HEK293T (cell line): ENCODE measurements around the gene LIPC.

Experiments
- ARNT ChIP-seq: fragments of 450-650 bp; IDR thresholded peaks from 2 replicates; pipeline ENCODE4 v1.6.1; 2017; ENCODE audit warnings: mild to moderate bottlenecking
- BHLHE40 ChIP-seq: fragments of 450-650 bp; IDR thresholded peaks from 2 replicates; pipeline ENCODE4 v1.6.1; 2016; ENCODE audit warnings: mild to moderate bottlenecking, moderate library complexity, borderline replicate concordance
- CTBP1 ChIP-seq: fragments of 450-650 bp; IDR thresholded peaks from 2 replicates; pipeline ENCODE4 v1.6.1; 2016; ENCODE audit warnings: borderline replicate concordance
- ELF4 ChIP-seq: fragments of 450-650 bp; IDR thresholded peaks from 2 replicates; pipeline ENCODE4 v1.6.1; 2017; ENCODE audit warnings: antibody characterized with exemption
- FOXK2 ChIP-seq: fragments of 450-650 bp; IDR thresholded peaks from 2 replicates; pipeline ENCODE4 v1.6.1; 2016; ENCODE audit warnings: mild to moderate bottlenecking
- FOXM1 ChIP-seq: fragments of 450-650 bp; IDR thresholded peaks from 2 replicates; pipeline ENCODE4 v1.6.1; 2017; ENCODE audit warnings: mild to moderate bottlenecking, borderline replicate concordance
- HDGF ChIP-seq: fragments of 450-650 bp; IDR thresholded peaks from 2 replicates; pipeline ENCODE4 v1.6.1; 2017; ENCODE audit warnings: antibody characterized with exemption, borderline replicate concordance
- LEF1 ChIP-seq: fragments of 450-650 bp; IDR thresholded peaks from 2 replicates; pipeline ENCODE4 v1.6.1; 2017; ENCODE audit warnings: mild to moderate bottlenecking, borderline replicate concordance
- SP1 ChIP-seq: fragments of 450-650 bp; IDR thresholded peaks from 2 replicates; pipeline ENCODE4 v1.6.1; 2017
- SUZ12 ChIP-seq: fragments of 450-650 bp; IDR thresholded peaks from 2 replicates; pipeline ENCODE4 v1.6.1; 2016; ENCODE audit warnings: mild to moderate bottlenecking
- TARDBP ChIP-seq: fragments of 450-650 bp; IDR thresholded peaks from 2 replicates; pipeline ENCODE4 v1.6.1; 2016
- ZNF384 ChIP-seq: fragments of 450-650 bp; IDR thresholded peaks from 2 replicates; pipeline ENCODE4 v1.6.1; 2016

DNA sequence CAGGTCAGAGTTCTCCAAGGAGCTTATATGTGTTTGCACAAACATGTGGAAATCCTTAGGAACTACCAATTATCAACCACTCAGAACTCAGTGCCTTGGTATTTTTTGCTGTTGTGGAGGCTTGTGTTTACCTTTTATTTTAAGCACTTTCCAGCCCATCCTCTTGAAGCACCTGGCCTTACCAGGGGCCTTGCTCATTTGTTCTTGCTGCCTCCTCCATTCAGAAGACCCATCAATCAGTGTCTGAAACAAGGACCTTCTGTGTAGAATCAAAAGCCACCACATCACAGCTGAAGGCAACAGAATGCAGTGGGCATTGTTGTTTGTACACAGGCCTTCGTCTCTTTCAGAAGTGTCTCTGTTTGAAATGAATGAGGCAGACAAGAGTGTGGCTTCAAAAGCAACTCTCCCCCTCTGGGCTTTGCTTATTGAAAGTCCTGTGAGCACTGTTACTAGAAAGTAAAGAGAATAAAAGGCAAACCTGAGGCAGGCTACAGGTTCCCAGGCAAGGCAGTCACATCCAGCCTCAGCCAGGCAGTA, 24.5 kb upstream of the LIPC start:
- TF ChIP-seq ARNT: no peak
- no peak for TF ChIP-seq LEF1
- TF ChIP-seq ZNF384: no peak
- TF ChIP-seq ELF4: no peak
- no peak for TF ChIP-seq BHLHE40
- no peak for TF ChIP-seq FOXM1
- TF ChIP-seq SP1: no peak
- TF ChIP-seq HDGF: no peak
- no peak for TF ChIP-seq SUZ12
- TF ChIP-seq TARDBP: no peak
- no peak for TF ChIP-seq CTBP1
- TF ChIP-seq FOXK2: no peak
